Measurements from ENCODE around the gene RNF217. TPM values are rescaled to one million over a fixed set of nuclear protein-coding genes. Genes with fewer than 3 reads are reported as not detected.

The RNF217 gene
- total and polyA plus RNA-seq, 2 donors = 3.4 to 7.8 TPM

DNA sequence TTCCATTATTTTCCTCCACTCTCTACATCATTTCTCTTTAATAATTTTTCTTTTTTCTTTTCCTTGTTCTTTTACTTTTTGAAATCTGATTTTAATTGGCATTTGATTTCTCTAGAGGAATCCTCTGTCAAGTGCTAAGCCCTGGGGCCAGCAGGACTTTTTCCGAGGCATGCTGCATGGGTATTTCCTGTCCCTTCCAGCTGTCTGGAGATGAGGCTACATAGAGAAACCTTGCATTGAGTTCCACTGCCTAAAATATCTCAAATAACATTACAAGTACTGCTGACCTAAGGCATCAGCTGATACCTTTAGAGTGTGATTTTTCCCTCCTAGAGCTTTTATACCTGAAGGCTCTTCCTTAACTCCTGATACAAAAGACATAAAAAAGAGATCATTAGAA, 6.2 kb downstream of the RNF217 start:
- no peaks in the 10 kb centered on the region for H3K4me1 ChIP-seq (ENCODE audit: control insufficient read depth in 2 of 2, insufficient read depth in 2 of 2, low read length in 2 of 2)

DNA sequence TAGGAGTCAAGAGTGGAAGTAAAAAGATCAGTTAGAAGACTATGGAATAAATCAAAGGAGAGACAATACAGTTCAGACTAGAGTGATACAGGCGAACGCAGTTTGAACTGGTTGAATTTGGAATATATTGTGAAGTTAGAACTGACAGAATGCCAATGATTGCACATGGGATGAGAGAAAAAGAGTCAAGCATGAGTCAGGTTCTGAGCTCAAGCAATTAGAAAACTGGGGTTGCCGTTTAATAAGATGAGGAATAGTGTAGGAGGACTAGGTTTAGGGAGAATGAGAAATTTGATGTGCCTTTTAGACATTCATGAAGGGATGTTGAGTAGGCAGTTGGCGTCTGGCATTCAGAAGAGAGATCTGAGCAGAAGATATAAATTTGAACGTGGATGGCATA, 8.0 kb downstream of the RNF217 start:
- Histone ChIP-seq H3K4me1 (ENCODE audit: control insufficient read depth in 2 of 2, insufficient read depth in 2 of 2, low read length in 2 of 2) (no peaks in the 10 kb centered on the region), H3K27ac (ENCODE audit: low read depth in 1 of 2, low read length in 1 of 2) (no peak overlapping the region), H3K27me3 (ENCODE audit: control insufficient read depth in 2 of 2, insufficient read depth in 1 of 2, low read length in 1 of 2) (no peaks in the 10 kb centered on the region), H3K9me3 (ENCODE audit: control insufficient read depth in 2 of 2, insufficient read depth in 1 of 2, low read length in 1 of 2) (no peaks in the 10 kb centered on the region), H3K4me3 (ENCODE audit: low read length in 2 of 2) (no peak overlapping the region), H3K36me3 (ENCODE audit: control insufficient read depth in 2 of 2, insufficient read depth in 2 of 2, low read length in 1 of 2) (no peaks in the 10 kb centered on the region)
- DNase-seq (ENCODE audit: low read depth in 6 of 9, low spot score in 9 of 9) = no peak
- 96% methylated on average over 5 of the region's 5 CpGs for WGBS

More for the DNA sequence above, 6.2 kb downstream of the RNF217 start:
- H3K36me3 ChIP-seq (ENCODE audit: control insufficient read depth in 2 of 2, insufficient read depth in 2 of 2, low read length in 1 of 2) = no peaks in the 10 kb centered on the region
- no peak overlapping the region for H3K4me3 ChIP-seq (ENCODE audit: low read length in 2 of 2)
- 87% methylated on average over 1 of the region's 1 CpG for WGBS
- H3K27me3 ChIP-seq (ENCODE audit: control insufficient read depth in 2 of 2, insufficient read depth in 1 of 2, low read length in 1 of 2) = peaks cover 2 to 11% of the 10 kb centered on the region in 2 donors
- no peak for DNase-seq (ENCODE audit: low read depth in 6 of 9, low spot score in 9 of 9)
- no peaks in the 10 kb centered on the region for H3K9me3 ChIP-seq (ENCODE audit: control insufficient read depth in 2 of 2, insufficient read depth in 1 of 2, low read length in 1 of 2)
- H3K27ac ChIP-seq (ENCODE audit: low read depth in 1 of 2, low read length in 1 of 2) = no peak overlapping the region

DNA sequence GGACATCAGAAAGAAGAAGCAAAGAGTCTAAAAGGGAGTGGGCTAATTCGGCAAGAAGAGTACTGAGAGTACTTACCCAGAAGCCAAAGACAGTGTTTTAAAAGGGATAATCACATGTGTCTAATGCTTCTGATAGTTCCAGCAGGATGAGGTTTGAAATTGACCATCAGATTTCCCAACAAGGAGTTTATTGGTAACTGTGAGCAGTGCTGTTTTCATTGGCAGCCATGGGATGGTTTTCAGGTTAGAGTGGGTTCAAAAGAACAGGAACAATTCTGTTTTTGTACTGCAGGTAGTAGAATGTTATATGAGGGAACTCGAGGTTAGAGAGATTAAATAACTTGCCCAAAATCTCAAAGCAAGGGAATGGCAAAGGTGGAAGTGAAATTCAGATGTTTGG, 8.5 kb downstream of the RNF217 start:
- no peak overlapping the region for H3K27ac ChIP-seq (ENCODE audit: low read depth in 1 of 2, low read length in 1 of 2)
- no peaks in the 10 kb centered on the region for H3K4me1 ChIP-seq (ENCODE audit: control insufficient read depth in 2 of 2, insufficient read depth in 2 of 2, low read length in 2 of 2)
- no peaks in the 10 kb centered on the region for H3K36me3 ChIP-seq (ENCODE audit: control insufficient read depth in 2 of 2, insufficient read depth in 2 of 2, low read length in 1 of 2)
- no peak for DNase-seq (ENCODE audit: low read depth in 6 of 9, low spot score in 9 of 9)
- H3K9me3 ChIP-seq (ENCODE audit: control insufficient read depth in 2 of 2, insufficient read depth in 1 of 2, low read length in 1 of 2) = no peaks in the 10 kb centered on the region
- H3K4me3 ChIP-seq (ENCODE audit: low read length in 2 of 2) = no peak overlapping the region
- H3K27me3 ChIP-seq (ENCODE audit: control insufficient read depth in 2 of 2, insufficient read depth in 1 of 2, low read length in 1 of 2) = no peaks in the 10 kb centered on the region
- WGBS = 92% methylated on average over 2 of the region's 2 CpGs

DNA sequence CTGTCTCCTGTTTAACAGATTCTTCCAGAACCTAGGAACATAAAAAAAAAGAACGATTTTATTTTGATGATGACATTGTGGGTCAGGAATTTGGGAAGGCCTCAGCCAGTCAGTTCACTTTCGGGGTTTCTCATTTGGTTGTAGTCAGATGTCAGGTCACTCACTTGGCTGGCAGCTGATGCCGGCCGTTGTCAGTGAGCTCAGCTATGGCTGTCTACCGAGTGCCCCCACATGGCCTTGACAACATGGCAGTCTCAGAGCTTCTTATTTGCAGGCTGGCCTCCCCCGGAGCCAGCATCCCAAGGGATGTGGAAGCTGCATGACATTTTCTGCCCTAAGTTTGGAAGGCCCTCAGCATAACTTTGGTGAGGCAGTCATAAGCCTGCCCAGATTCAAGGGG, 11.5 kb downstream of the RNF217 start:
- H3K36me3 ChIP-seq (ENCODE audit: control insufficient read depth in 2 of 2, insufficient read depth in 2 of 2, low read length in 1 of 2) = no peaks in the 10 kb centered on the region
- peaks cover 0 to 8% of the 10 kb centered on the region in 2 donors for H3K9me3 ChIP-seq (ENCODE audit: control insufficient read depth in 2 of 2, insufficient read depth in 1 of 2, low read length in 1 of 2)
- no peak for DNase-seq (ENCODE audit: low read depth in 6 of 9, low spot score in 9 of 9)
- H3K27me3 ChIP-seq (ENCODE audit: control insufficient read depth in 2 of 2, insufficient read depth in 1 of 2, low read length in 1 of 2) = no peaks in the 10 kb centered on the region
- H3K27ac ChIP-seq (ENCODE audit: low read depth in 1 of 2, low read length in 1 of 2) = no peak overlapping the region
- no peak overlapping the region for H3K4me3 ChIP-seq (ENCODE audit: low read length in 2 of 2)
- H3K4me1 ChIP-seq (ENCODE audit: control insufficient read depth in 2 of 2, insufficient read depth in 2 of 2, low read length in 2 of 2) = no peaks in the 10 kb centered on the region
- WGBS = 96% methylated on average over 6 of the region's 6 CpGs

DNA sequence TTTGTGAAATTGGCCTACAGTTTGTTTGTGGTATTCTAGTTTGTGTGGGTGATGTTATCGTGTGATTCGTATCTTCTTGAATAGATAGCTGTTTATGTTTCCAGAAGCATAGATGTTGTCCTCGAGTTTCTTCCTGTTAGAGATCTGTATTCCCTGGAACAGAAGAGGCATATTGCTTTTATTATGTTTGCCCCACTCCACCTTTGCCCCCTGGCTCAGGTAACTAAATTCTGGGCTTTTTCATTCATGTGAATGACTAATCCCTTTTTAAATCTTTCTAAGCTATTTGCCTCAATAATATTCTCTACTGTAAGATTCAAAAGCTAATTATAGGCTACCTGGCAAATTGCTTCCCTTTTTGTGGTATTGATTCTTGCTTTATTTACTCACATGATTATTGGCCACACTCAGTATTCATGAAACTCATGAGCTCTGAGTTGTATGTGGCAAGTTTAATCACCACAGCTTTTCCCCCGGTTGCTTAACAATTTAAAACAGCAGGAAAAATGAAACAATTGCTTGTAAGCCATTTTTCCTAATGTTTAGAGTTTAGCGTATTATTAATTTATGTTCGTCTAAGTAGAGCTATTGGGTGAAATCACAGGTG, 12.6 kb downstream of the RNF217 start:
- WGBS = 91% methylated on average over 6 of the region's 6 CpGs

DNA sequence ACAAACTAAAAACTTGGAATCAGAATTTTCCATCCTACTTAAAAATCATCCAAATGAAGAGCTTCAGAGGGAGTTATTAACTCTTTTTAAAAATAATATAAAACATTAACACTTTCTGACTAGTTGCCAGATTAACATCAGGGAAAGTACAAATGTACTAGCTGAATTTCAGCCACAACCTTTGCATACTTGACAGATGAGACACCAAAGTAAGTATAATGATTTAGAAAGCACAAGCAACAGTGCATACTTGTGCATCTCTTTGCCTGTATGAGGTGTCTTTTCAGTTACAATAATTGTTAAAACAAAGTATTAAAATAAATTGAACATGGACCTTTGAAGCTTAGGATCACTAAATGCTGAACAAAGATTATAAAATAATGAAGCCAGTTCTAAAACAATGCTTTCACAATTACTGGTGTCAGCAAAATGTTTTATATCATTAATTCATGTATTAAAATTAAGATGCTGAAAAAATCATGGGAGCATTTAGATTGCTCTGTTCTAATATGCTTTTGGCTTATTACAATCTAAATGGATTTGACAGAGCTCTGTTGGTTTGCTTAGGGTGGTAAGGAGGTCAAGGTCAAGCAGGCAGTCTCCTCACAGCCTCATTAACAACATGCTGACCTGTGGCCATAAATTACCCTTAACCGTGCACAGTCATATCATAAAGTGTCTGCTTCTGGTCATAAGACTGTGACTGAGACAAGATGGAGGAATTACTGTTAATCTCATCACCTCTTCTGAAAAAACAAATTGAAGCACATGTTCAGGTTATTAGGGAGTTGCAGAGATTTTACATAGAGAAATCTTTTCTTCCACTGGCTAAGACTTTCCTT, 15.1 kb downstream of the RNF217 start:
- no peak overlapping the region for H3K27ac ChIP-seq (ENCODE audit: low read depth in 1 of 2, low read length in 1 of 2)
- no peaks in the 10 kb centered on the region for H3K36me3 ChIP-seq (ENCODE audit: control insufficient read depth in 2 of 2, insufficient read depth in 2 of 2, low read length in 1 of 2)
- H3K4me3 ChIP-seq (ENCODE audit: low read length in 2 of 2) = no peak overlapping the region
- no peaks in the 10 kb centered on the region for H3K27me3 ChIP-seq (ENCODE audit: control insufficient read depth in 2 of 2, insufficient read depth in 1 of 2, low read length in 1 of 2)
- DNase-seq (ENCODE audit: low read depth in 6 of 9, low spot score in 9 of 9) = no peak
- WGBS = 95% methylated on average over 1 of the region's 1 CpG
- no peaks in the 10 kb centered on the region for H3K4me1 ChIP-seq (ENCODE audit: control insufficient read depth in 2 of 2, insufficient read depth in 2 of 2, low read length in 2 of 2)
- H3K9me3 ChIP-seq (ENCODE audit: control insufficient read depth in 2 of 2, insufficient read depth in 1 of 2, low read length in 1 of 2) = peaks cover 0 to 15% of the 10 kb centered on the region in 2 donors

More for the DNA sequence above, 12.6 kb downstream of the RNF217 start:
- no peak overlapping the region for H3K4me3 ChIP-seq (ENCODE audit: low read length in 2 of 2)
- no peaks in the 10 kb centered on the region for H3K4me1 ChIP-seq (ENCODE audit: control insufficient read depth in 2 of 2, insufficient read depth in 2 of 2, low read length in 2 of 2)
- H3K9me3 ChIP-seq (ENCODE audit: control insufficient read depth in 2 of 2, insufficient read depth in 1 of 2, low read length in 1 of 2) = peaks cover 0 to 15% of the 10 kb centered on the region in 2 donors
- no peaks in the 10 kb centered on the region for H3K27me3 ChIP-seq (ENCODE audit: control insufficient read depth in 2 of 2, insufficient read depth in 1 of 2, low read length in 1 of 2)
- H3K36me3 ChIP-seq (ENCODE audit: control insufficient read depth in 2 of 2, insufficient read depth in 2 of 2, low read length in 1 of 2) = no peaks in the 10 kb centered on the region
- no peak overlapping the region for H3K27ac ChIP-seq (ENCODE audit: low read depth in 1 of 2, low read length in 1 of 2)
- no peak for DNase-seq (ENCODE audit: low read depth in 6 of 9, low spot score in 9 of 9)

DNA sequence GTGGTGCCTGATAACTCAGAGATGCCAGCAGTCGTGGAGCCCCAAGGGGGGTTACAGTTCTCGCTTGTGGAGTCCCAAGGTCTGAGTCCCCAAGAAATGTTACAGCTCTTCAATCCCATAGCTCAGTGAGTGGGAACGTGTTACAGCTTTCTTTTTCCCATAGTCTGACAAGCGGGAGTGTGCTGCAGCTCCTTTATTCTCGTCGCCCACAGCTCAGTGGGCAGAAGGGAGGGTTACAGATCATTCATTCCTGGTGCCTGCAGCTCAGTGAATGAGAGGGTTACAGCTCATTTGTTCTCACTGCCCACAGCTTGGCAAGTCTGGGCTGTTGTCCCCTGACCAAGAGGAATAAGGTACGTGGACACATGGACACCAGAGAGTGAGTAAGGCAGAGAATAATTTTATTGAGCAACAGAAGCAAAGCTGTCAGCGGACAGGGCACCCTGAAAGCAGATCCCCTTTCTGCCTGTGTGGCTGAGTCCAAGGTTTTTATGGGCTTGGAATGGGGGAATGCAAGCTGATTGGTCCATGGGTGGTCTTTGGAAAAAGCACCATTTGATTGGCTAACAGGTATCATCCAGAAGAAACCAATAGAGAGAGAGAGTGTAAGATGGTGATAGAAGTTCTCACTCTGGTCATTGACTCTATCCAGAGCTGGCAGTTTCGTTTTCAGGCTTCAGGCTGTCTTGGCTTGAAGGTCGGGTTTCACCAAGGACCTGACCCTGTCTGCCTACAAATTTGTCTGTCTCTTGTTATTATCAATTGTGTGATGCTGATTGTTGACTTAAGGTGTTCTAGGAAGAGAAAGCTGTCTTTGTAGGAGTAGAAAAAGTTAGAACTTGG, 16.4 kb downstream of the RNF217 start:
- WGBS = 96% methylated on average over 10 of the region's 10 CpGs
- Histone ChIP-seq H3K9me3 (ENCODE audit: control insufficient read depth in 2 of 2, insufficient read depth in 1 of 2, low read length in 1 of 2) (peaks cover 0 to 15% of the 10 kb centered on the region in 2 donors), H3K27ac (ENCODE audit: low read depth in 1 of 2, low read length in 1 of 2) (no peak overlapping the region), H3K4me1 (ENCODE audit: control insufficient read depth in 2 of 2, insufficient read depth in 2 of 2, low read length in 2 of 2) (no peaks in the 10 kb centered on the region), H3K4me3 (ENCODE audit: low read length in 2 of 2) (no peak overlapping the region), H3K27me3 (ENCODE audit: control insufficient read depth in 2 of 2, insufficient read depth in 1 of 2, low read length in 1 of 2) (no peaks in the 10 kb centered on the region), H3K36me3 (ENCODE audit: control insufficient read depth in 2 of 2, insufficient read depth in 2 of 2, low read length in 1 of 2) (no peaks in the 10 kb centered on the region)
- DNase-seq (ENCODE audit: low read depth in 6 of 9, low spot score in 9 of 9) = no peak

DNA sequence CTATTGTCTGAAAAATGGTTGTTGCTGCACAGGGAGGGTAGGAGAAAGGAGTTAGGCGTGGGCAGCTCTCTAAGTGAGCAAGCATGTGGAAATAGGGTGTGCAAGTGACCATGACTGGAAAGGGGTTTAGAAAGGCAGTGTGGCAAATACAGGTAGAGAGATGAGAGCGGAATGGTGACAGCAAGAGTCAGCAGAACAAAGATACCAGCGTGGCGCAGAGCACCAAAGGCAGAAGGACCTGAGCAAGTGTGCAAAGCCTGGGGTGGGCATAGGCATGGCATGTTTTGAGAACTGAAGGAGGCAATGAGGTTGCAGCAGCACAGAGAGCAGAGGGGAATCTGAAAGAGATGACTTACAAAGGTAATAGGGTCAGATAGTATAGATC, 17.0 kb downstream of the RNF217 start:
- Histone ChIP-seq H3K27ac (ENCODE audit: low read depth in 1 of 2, low read length in 1 of 2) (no peak overlapping the region), H3K4me1 (ENCODE audit: control insufficient read depth in 2 of 2, insufficient read depth in 2 of 2, low read length in 2 of 2) (no peaks in the 10 kb centered on the region), H3K4me3 (ENCODE audit: low read length in 2 of 2) (no peak overlapping the region), H3K9me3 (ENCODE audit: control insufficient read depth in 2 of 2, insufficient read depth in 1 of 2, low read length in 1 of 2) (peaks cover 0 to 15% of the 10 kb centered on the region in 2 donors), H3K36me3 (ENCODE audit: control insufficient read depth in 2 of 2, insufficient read depth in 2 of 2, low read length in 1 of 2) (no peaks in the 10 kb centered on the region), H3K27me3 (ENCODE audit: control insufficient read depth in 2 of 2, insufficient read depth in 1 of 2, low read length in 1 of 2) (no peaks in the 10 kb centered on the region)
- 96% methylated on average over 4 of the region's 4 CpGs for WGBS
- DNase-seq (ENCODE audit: low read depth in 6 of 9, low spot score in 9 of 9) = no peak

DNA sequence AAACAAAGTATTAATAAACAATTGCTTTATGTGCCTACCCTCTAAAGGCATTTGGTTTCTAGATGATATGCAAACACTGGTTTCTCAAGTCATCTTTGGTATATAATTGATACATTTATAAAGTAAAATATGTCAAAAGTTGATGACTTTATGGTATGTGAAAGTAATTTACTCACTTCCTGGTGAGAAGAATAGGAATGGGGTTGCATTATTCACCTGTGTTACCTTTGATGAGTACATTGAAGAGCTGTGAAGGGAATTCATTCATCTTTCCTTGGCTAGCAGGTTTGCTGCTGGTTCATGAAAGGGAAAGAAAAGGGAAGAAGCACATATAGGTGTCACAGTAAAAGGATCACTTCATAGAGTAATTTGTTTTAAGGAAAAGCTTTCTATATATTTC, 20.4 kb downstream of the RNF217 start:
- peaks cover 0 to 15% of the 10 kb centered on the region in 2 donors for H3K9me3 ChIP-seq (ENCODE audit: control insufficient read depth in 2 of 2, insufficient read depth in 1 of 2, low read length in 1 of 2)
- no peaks in the 10 kb centered on the region for H3K27me3 ChIP-seq (ENCODE audit: control insufficient read depth in 2 of 2, insufficient read depth in 1 of 2, low read length in 1 of 2)
- H3K27ac ChIP-seq (ENCODE audit: low read depth in 1 of 2, low read length in 1 of 2) = no peak overlapping the region
- H3K4me1 ChIP-seq (ENCODE audit: control insufficient read depth in 2 of 2, insufficient read depth in 2 of 2, low read length in 2 of 2) = no peaks in the 10 kb centered on the region
- H3K4me3 ChIP-seq (ENCODE audit: low read length in 2 of 2) = no peak overlapping the region
- DNase-seq (ENCODE audit: low read depth in 6 of 9, low spot score in 9 of 9) = no peak
- H3K36me3 ChIP-seq (ENCODE audit: control insufficient read depth in 2 of 2, insufficient read depth in 2 of 2, low read length in 1 of 2) = no peaks in the 10 kb centered on the region
